Panc1 (cell line): ENCODE measurements around the gene ZNF627.

Source experiments
- POLR2AphosphoS5 ChIP-seq: IDR thresholded peaks from 2 replicates; pipeline ENCODE4 v1.6.1; 2012; ENCODE audit warnings: mild to moderate bottlenecking, low read depth, low read length, moderate library complexity
- SIN3A ChIP-seq: IDR thresholded peaks from 2 replicates; pipeline ENCODE4 v1.6.1; 2012; ENCODE audit warnings: low read depth, mild to moderate bottlenecking, low read length, moderate library complexity, borderline replicate concordance; ENCODE audit not compliant: insufficient read depth
- TF ChIP-seq, protein P1 (sequence below): fragments of 450-650 bp; IDR thresholded peaks from 2 replicates; pipeline ENCODE4 v1.5.1; 2017; ENCODE audit warnings: mild to moderate bottlenecking

DNA sequence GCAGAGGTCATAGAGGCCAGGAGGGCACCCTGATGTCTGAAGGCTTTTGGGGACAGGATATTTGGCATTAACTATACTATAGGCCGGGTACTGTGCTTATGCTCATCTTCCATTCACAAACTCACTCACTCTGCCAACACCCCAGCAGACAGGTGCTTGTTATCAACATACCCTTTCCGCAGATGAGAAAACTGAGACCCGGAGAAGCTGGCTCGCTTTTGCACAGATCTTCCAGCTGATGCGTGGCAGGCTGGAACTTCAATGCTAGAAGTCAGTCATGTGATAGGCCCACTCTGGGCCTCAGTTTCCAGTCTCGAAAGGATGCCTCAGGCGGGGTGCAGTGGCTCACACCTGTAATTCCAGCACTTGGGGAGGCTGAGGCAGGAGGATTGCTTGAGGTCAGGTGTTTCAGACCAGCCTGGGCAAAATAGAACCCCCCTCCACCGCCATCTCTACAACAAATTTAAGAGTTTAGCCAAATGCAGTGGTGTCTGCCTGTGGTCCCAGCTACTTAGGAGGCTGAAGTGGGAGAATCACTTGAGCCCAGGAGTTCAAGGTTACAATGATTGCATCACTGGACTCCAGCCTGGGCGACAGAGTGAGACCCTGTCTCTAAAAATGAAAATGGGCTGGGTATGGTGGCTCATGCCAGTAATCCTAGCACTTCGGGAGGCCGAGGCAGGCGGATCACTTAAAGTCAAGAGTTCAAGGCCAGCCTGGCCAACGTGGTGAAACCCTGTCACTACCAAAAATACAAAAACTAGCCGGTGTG, 49.2 kb upstream of the ZNF627 start:
- TF ChIP-seq, protein P1, sequence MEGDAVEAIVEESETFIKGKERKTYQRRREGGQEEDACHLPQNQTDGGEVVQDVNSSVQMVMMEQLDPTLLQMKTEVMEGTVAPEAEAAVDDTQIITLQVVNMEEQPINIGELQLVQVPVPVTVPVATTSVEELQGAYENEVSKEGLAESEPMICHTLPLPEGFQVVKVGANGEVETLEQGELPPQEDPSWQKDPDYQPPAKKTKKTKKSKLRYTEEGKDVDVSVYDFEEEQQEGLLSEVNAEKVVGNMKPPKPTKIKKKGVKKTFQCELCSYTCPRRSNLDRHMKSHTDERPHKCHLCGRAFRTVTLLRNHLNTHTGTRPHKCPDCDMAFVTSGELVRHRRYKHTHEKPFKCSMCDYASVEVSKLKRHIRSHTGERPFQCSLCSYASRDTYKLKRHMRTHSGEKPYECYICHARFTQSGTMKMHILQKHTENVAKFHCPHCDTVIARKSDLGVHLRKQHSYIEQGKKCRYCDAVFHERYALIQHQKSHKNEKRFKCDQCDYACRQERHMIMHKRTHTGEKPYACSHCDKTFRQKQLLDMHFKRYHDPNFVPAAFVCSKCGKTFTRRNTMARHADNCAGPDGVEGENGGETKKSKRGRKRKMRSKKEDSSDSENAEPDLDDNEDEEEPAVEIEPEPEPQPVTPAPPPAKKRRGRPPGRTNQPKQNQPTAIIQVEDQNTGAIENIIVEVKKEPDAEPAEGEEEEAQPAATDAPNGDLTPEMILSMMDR, result no peak
- TF ChIP-seq SIN3A, result no peak
- no peak for TF ChIP-seq POLR2AphosphoS5
